KBM-7 (cell line): ENCODE results near the gene PDK2.

Experiments
- DNase-seq: peaks from one replicate; pipeline ENCODE4 v3.0.0-alpha.2; 2015
- in situ Hi-C: fragments of 300-500 bp; cut with MboI; formaldehyde crosslinking; loops from 2 replicates; pipeline ENCODE4 v1.14.3; 2020; ENCODE audit warnings: low sequenced_read_pairs, low pct_unique_long_range_greater_than_20kb, mixed read lengths

The PDK2 gene

DNA sequence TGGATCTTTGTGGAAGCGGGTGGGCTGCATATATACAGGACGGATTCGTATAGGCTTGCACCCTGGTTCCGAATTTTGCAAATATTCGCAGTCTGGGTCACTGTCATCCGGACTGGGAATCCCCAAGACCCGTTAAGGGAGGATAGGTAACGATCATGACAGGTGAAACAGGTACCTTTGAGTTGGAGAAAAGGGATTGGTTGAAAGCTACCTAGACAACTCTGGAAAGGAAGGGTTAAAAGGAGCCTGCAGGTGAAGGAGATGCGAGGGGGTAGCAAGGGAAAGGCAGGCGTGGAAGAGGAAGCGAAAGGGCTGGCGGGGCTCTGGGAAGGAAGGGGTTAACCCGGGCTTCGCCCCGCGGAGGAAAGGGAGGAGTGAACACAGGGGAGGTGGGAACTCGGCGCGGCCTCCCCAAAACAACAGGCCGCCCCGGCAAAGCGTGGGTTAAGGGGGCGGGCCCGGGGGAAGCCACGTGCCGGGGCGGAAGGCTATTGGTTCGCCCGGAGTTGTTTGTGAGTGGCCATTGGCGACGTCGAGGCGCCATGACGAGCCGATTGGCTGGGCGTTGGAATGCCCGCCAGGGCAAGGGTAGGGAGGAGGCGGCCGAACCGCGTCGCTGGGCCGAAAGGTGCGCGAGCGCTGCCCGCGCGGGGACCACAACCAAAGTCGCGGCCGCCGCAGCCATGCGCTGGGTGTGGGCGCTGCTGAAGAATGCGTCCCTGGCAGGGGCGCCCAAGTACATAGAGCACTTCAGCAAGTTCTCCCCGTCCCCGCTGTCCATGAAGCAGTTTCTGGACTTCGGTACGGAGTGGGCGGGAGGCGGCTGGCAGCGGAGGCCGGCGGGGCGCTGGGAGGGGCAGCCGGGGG is at the start of gene PDK2:
Gene PDK2, plus strand, starts transcription at position 599 of the 867 bp plus-strand sequence. Its CDS starts 85 bp downstream, at position 684.
- in situ Hi-C loops, result no loop called here
- peak; percentile 98 for DNase-seq

DNA sequence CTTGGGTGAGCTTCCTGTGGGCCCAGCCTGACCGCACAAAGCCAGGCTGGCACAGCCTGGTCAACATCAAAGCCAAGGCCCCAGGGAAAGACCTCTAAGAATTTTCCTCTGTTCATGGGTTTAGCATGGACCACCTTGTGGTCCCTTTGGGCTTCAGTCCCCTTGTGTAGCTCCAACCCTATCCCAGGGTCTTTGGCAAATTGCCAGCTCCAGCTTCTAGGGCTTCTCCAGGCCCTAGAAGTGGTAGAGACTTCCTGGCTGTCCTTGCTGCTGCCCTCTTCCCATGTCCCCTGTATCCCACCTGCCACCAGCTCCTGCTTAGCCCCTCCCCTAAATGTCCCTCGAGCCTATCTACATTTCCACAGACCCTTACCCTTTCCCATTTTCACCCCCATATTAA is 49.0 kb upstream of the PDK2 start:
- in situ Hi-C loops, result no loop called here

GRCh38 chr17:50046667-50047066 is 48.5 kb upstream of the PDK2 start:
- DNase-seq, result no peak
- in situ Hi-C loops, result no loop called here

More for the DNA sequence above, 49.0 kb upstream of the PDK2 start:
- no peak for DNase-seq

- DNase-seq, result no peak
- in situ Hi-C loops, result no loop called here
Measured at GRCh38 chr17:50047083-50047482, 48.1 kb upstream of the PDK2 start.

DNA sequence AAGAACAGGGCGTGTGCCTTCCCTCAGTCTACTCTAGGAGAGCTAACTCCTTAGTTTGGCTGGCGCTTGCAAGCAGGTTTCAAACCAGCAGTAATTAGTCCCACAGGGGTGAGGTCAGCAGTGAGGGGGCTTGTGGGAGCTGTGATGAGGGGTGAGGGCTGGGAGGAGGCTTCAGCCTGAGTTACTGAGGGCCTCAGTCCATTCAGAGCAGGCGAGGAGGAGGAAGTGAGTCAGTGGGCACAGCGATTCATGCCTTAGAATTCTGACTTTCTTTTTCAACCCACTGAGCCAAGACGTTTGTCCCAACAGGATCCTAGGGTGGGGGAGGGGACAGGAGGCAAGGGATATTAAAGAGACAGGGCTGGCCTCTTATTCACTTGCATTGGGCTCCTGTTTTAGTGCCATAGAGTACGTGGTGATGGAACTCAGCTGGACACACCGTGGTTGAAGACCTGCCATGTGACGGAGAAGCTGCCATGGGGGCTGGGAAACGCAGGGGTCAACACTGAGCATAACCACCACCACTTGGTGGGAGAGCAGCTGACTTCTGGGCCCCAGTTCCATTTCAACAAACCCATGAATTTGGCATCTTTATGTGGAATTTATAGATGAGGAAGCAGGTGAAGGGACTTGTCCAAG is 47.5 kb upstream of the PDK2 start:
- in situ Hi-C loops, result no loop called here
- DNase-seq, result peak; percentile 29

DNA sequence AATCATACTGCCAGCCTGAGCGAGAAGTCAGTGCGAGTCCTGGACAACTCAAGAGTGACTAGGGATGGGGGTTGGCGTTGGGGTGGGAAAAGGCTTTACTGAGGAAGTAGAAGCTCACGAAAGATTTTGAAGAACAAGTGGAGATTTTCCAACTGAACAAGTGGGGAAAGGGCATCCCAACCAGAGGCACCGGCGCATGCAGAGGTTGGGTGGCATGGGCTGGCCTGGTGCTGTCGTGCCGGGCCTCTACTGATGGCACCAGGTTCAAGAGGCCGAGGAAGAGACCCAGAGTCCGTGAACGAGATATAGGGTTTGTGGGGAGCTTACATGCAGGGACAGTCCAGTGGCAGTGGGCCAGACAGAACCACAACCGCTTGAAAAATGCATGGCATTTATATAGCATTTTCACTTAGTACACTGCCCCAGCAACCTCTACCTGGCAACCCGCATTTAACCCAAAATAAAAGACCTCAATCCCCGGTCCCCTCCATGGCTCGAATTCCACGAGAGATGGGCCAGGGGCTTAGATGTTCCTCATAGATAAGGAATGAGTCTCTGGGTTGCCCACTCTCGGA is 46.9 kb upstream of the PDK2 start:
- in situ Hi-C loops, result no loop called here
- no peak for DNase-seq

GRCh38 chr17:50048988-50049387 is 46.2 kb upstream of the PDK2 start:
- DNase-seq, result no peak
- in situ Hi-C loops, result no loop called here

DNA sequence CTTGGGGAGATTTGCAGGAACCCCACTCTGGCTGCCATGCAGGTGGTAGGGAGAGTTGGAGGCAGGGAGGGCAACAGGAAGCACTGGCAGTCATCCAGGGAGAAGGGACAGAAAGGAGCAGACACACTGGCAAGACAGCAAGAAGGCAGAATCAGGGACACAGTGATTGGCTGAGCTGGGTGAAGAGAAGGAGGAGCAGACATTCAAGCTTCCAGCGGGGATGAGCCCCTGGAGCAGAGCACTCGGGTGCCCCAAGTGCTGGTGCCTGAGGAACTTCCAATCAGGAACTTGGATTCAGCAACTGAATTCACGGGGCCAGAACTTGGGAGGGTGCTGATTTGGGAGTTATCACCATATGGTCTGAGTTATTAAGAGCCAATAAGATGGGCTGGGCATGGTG is 45.5 kb upstream of the PDK2 start:
- DNase-seq, result no peak
- in situ Hi-C loops, result no loop called here

DNA sequence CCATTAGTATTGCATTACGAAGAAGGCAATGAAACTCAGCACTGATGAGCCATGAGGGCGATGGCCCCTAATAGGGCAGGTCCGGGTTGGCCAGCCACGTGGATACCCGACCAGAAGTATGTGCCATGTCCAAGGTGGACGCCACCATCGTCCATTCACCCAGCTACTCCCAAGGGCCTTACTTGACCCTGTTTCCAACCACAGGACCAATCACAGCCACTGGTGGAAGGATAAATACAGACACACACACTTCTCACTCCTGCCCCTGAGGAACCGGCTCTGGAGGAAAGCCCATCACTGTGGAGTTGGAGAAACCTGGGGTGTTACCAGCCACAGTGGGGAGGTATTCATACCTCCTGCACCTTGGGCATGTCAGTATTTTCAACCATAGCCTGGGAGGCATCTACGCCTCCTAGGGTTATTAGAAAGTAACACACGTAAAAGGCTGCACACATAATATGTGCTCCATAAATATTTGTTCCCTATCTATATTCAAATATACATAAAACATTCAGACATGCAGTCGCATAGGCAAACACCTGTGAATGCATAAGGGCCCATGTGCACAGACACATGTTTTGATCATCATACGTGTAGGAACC is 44.6 kb upstream of the PDK2 start:
- DNase-seq, result no peak
- in situ Hi-C loops, result no loop called here

- in situ Hi-C loops, result no loop called here
- peak; percentile 26 for DNase-seq
Measured at GRCh38 chr17:50051082-50051576, 44.0 kb upstream of the PDK2 start.

- in situ Hi-C loops, result no loop called here
- DNase-seq, result no peak
Measured at GRCh38 chr17:50051606-50052005, 43.5 kb upstream of the PDK2 start.

GRCh38 chr17:50052241-50052796 is 42.8 kb upstream of the PDK2 start:
- DNase-seq, result no peak
- in situ Hi-C loops, result no loop called here

GRCh38 chr17:50052822-50053653 is 42.1 kb upstream of the PDK2 start:
- no peak for DNase-seq
- in situ Hi-C loops, result no loop called here

- DNase-seq, result no peak
- in situ Hi-C loops, result no loop called here
Measured at GRCh38 chr17:50053654-50053960, 41.5 kb upstream of the PDK2 start.

DNA sequence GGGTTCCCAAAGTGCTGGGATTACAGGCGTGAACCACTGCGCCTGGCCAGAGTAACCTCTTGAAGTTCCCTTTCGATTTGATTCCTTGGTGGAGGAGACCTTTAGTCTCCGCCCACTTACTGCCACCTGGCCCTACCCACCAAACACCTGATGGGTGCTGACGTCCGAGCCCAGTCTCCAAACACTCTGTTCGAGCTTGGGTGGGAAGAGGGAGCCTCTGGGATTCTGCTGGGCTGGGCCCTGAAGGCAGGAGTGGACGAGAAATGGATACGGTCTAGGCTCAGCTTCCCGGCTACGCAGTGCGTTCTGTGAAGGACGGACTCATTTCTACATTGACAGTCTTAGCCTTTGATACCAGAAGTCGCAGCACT is 40.1 kb upstream of the PDK2 start:
- in situ Hi-C loops, result no loop called here
- DNase-seq, result no peak

- peak; percentile 28 for DNase-seq
- in situ Hi-C loops, result no loop called here
Measured at GRCh38 chr17:50055426-50056216, 39.5 kb upstream of the PDK2 start, which contains the start of gene ITGA3. Gene ITGA3, plus strand, starts transcription at chr17:50056110. Its CDS starts 330 bp downstream, at chr17:50056440.

- peak; percentile 65 for DNase-seq
- in situ Hi-C loops, result no loop called here
Measured at GRCh38 chr17:50056217-50056960, 38.8 kb upstream of the PDK2 start.
